NCI-H1092 treated with DMSO at 0.1 percent for 48 hours (cell line): ENCODE measurements around the gene SIL1.
A peak's percentile ranks its signal among the peaks of the same experiment; 100 is the strongest.
"Not testable (repeated sequence)": the region's sequence is repeated elsewhere in the genome, so short reads cannot be mapped to it uniquely, and the experiment has no call there.

Source experiments
- DNase-seq: peaks from one replicate; lab custom pipeline; 2025; lab: John Stamatoyannopoulos, UW

SIL1 gene

DNA sequence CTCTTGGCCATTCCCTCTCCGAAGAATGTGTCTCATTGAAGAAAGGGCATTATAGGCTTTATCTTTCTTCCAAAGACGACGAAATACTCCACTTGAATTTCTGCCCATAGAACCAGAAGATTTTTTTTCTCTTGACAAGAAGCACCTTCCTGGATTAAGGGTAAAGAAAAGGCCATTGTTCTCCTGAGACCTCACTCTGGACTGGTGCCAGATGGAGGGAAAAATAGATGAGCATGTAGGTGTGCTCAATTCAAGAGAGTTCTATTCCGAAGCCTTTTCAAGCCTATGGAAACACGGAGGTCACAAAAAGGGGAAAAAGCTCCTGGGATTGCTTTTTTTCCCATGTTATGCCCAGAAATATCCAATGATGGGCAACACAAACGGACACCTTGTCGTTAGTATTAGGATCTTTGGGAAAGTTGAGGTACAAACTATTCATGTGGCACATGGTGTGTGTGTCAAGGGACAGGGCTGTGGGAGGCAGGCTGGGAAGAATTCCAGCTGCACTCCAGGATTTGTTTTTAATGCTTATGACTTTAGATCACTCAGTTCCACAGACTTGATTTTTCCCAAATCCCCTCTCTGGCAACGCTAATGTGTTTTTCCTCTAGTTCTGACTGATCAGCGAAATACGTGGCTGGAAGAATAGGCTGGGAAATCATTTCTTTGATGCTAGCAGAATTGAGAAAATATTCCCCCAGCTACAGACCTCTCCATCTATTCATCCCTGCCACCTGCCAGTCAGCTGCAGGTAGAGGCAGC is 89.9 kb downstream of the SIL1 start:
- DNase-seq, result peak; percentile 86

DNA sequence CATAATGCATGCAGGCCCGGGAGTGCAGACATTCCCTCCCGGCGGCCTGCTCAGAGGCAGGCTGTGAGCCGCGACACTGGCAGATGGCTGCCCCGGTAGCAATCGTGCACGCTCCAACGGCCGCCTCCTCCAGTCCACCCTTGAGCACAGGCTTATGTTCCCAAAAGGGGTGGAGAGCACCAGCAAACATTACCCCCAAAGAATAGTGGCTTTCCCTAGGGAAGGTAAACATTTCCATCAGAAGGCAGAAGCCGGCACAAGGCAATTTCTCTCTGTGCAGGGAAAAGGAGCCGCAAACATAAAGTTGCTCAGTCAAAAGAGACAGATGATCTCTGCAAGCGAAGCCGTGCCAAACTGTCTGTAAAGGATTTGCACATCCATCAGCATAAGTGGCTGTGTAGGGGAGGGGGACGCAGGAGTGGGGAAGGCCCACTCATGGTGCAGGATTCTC is 92.5 kb downstream of the SIL1 start:
- DNase-seq, result peak; percentile 92

DNA sequence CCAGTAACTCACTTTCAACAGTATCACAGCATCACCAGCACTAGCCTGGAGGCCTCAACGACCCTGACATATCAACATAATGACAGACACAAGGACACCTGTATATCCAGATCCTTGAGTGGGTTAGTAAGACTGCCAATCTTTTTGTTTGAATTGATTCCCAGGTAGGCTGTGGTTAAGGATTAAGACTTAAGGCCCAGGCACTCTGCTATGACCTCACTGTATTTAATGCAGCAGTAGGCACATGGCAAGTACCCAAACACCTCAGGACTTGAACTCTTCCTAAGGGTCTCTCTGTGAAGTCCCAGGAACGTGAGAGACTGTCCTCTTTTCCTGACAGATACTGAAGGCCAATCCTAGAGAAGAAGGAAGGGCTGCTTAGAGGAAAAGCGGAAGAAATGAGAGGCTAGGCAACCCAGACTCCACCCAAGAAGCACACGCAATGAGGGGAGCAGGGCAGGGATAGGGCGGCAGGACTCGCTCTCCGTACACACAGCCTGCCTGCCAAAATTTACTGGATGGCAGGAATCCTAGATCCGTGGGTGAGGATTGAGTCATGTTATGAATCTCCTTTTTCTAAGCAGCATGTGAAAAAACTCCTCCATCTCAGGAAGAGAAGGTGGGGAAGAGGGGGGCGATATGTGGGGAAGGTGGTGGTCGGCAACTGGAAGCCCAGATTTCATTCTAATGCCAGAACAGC is 93.4 kb downstream of the SIL1 start:
- DNase-seq, result peak; percentile 19

DNA sequence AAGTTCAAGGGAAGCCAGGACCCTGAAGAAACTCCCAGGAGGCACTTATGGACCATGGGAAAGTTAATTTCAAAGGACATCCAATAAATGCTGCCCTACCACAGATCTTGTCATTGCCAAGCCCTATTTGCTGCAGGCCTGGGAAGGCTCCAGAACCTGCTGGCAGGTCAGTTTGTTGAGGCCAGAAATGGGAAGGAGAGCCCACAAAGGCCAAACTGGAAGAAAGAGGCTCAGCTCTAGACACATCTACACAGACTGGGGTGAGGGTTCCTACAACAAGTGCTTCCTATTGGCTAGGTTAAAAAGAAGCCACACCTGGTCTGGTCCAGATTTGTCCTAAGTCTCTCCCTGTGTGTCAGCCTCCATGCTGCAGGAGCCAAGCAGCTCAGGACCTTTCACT is 94.4 kb downstream of the SIL1 start:
- no peak for DNase-seq

DNA sequence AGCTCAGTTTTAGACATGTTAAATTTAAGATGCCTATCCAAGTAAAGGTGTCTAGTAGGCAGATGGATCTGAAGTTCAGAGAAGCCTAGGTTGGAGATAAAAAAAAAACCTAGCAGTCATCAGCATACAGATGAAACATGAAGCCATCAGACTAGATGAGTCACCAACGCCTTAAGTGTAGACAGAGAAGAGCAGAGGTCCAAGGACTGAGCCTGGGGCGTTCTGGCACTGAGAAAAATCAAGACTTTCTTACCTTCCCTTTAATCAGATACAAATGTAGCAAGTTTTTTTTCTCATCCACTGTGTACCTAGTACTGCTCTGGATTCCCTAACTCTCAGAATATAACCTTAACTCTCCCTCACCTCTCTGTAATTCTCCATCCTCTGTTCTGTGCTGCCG is 97.3 kb downstream of the SIL1 start:
- no peak for DNase-seq

DNA sequence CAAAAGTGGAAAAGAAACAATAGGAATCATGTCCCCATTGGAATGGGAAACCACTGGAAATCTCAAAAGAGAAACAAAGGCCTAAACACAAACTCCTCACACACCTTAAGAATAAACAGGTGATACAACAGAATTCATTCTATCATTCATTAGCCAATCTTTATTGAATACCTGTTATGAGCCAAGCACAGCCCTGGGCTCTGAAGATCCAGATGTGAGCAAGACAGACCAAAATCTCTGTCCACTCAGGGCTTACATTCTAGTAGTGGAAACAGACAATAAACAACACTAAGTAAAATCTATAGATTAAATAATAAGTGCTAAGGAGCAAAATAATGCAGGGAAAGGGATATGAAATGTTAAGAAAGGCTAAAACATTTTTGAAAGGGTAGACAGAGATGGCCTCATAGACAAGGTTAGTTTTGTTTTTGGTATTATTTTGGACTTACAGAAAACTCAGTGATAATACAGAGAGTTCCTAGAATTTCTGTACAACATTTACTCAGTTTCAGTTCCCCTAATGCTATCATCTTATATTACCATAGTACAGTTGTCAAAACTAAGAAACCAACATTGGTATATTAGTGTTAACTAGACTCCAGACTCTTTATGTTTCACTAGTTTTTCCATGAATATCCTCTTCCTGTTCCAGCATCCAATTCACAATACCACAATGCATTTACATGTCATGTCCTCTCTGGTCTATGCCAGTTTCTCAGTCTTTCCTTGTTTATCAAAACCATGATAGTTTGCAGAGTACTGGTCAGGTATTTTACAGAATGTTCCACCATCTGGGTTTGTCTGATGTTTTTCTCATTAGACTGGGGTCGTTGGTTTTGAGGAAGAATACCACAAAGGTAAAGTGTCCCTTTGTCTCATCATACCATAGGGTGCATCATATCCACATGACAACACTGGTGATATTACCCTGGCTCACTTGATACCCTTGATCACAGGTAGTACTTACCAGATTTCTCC is 103.7 kb downstream of the SIL1 start:
- no peak for DNase-seq

DNA sequence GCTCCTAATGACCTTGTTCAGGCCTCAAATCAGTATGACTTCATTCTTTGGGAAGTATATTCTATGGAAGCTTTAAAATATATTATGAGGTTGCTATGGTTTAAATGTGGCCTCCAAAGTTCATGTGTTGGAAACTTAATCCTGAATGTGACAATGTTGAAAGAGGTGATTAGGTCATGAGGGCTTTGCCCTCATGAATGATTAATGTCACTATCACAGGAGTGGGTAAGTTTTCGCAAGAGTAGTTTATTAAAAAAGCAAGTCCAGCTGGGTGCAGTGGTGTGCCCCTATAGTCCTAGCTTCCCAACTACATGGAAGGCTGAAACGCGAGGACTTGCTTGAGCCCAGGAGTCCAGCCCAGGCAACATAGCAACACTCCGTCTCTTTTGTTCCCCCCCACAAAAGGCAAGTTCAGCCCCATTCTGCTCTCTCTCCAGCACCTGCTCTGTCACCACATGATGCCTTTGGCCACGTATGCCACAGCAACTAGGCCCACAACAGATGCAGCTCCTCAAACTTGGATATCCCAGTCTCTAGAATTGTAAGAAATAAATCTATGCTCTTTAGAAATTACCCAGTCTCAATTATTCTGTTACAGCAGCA is 105.3 kb downstream of the SIL1 start:
- no peak for DNase-seq

DNA sequence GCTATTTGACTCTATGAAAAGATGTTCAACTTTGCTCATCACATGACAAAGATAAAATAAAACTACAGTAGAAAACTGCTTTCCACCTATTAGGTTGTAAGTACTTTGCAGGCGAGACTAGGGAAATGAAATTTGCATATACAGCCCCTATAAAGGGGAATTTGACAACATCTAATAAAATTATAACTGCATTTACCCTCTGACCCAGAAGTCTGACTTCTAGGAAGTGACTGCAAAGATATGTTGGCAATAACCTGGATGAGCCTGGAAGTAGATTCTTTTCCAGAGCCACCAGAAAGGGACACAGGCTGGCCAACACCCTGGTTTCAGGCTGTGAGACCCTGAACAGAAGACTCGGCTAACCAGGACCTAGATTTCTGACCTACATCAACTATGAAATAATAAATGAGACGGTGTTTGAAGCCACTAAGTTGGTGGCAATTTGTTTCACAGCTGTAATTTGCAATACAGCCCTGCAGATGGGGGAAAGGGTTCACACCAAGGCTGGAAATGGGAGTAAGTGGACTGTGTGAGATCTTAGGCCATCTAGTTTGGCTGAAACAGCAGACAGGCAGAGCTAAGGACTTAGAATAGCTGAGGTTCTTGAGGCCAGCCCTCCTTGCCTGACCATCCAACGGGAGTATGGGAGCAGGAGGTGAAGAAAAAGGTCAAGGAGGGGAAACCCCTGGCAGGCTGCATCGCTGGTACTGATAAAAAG is 106.6 kb downstream of the SIL1 start:
- peak; percentile 54 for DNase-seq

DNA sequence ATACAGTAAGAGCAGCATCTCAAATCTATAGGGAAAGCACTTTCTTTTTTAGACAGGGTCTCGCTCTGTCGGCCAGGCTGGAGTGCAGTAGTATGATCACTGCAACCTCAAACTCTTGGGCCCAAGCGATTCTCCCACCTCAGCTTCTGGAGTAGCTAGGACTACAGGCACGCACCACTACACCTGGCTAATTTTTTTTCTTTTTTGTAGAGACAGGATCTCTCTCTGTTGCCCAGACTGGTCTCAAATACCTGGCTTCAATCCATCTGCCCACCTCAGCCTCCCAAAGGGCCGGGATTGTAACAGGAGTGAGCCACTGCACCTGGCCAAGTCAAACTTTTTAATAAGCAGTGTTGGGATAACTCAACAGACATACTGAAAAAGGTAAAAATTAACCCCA is 107.6 kb downstream of the SIL1 start:
- no peak for DNase-seq

DNA sequence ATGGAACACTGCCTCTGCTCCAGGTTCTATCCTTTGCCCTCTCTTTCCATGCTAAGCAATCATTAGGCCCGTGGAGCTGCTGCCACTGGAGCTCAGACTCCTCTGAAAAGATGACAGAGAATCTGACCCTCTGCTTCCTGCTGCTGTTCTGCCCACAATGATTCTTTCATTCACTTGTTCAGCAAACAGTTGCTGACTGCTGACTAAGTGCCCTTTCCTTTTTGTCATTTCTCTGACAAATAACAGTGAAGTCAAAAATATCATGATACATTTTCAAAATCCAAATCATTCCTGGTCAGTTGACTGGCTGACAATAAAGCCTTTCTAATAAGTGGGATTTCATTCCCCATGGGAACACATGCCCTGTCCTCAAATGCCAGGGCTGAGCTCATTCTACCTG is 110.1 kb downstream of the SIL1 start:
- no peak for DNase-seq

DNA sequence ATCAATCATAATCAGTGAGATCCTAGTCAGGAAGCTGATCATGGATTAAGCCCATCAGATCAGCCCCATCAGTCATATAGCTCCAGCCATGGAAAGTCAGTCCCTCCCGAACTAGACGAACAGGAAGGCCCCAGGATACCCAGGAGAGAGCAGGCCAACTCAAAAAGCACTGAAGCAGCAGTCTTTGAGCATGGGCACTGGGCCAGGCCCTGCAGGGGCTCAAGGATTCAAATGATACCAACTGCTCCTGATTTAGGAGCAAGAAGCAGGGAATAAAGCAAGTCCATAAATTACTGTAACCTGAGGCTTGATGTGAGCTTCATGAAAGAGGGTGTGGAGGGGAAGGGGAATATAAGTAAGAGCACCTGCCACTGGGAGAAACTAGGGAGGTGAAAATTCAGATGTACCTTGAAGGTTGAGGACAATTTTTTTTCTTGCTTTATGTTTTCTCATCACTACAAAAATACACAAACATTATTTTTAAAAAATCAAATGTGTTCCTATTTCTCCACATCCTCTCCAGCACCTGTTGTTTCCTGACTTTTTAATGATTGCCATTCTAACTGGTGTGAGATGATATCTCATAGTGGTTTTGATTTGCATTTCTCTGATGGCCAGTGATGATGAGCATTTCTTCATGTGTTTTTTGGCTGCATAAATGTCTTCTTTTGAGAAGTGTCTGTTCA is 115.2 kb downstream of the SIL1 start:
- no peak for DNase-seq

DNA sequence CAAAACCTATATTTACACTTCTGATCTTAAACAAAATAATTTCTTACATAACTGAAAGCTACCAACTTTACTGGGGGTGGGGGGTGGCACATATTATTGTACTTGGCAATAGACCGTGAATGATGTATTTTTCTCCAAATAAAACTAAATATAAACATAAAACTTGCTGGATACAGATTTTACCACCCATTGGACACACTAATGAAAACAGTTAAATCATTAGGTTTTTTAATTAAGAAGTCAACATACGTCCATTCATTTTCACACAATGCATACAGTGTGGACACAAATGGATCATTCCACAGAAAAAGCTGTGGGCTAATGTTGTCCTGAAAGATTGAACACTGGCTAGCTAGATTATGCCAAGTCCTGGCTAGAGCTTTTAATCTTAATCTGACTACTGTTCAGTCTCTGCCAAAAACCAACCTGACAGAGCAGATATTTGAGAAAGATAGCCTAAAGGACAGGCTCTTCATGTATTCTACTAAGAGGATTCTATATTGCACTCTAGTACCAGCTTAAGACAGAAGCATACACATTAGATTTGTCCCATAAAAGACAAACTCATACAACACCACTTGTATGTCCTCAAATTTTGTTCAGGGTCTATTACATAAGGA is 118.1 kb downstream of the SIL1 start:
- DNase-seq, result no peak

DNA sequence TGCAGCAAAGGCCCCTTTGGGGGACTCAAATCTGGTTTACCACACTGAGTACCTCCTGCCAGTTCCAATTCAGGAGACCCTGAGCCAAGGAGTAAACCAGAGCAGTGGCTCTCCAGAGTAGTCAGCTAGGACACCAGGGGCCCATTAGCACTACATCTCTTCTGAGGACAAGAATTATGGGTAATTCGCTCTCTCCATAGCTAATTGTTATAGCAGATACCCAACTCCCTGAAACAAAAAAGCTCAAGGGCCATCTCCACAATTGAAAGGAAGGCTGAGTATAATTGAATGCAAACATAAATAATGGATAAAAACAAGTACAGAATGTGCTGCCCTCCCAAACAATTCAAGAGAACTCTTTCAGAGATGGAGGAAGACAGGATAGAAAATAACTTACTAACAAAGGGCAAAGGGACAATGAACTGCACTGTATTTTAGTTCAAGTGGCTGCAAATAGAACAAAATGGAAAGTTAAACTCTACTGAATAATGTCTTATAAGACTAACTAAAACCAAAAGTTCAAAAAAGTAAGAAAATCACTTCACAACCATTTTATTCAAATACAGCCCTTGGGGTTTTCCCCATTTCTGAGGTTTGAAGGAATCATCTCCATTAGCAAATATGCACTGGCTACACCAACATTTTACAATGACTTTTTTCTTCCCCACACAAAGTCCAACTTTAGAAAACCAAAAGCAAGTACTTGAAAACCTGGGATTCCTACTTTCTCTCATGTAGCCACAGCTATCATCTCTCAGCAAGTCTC is 118.8 kb downstream of the SIL1 start:
- no peak for DNase-seq

DNA sequence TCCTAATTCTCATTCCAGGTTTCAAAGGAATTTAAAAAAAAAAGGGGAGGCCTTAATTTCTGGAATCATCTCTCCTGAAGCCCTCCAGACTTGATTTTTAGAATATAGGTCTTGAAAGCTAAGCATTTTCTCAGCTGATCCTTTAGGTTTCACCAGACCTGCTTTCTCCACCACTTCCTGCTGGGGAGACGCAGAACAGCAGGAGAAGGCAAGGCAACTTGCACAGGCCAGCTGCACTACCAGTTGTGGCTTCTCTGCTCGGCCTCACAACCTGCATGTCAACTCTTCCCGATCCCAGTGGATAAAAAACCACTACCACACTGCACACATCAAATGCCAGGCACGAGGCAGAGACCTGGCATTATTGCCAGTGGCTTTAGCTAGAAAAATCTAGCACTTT is 119.8 kb downstream of the SIL1 start:
- no peak for DNase-seq

DNA sequence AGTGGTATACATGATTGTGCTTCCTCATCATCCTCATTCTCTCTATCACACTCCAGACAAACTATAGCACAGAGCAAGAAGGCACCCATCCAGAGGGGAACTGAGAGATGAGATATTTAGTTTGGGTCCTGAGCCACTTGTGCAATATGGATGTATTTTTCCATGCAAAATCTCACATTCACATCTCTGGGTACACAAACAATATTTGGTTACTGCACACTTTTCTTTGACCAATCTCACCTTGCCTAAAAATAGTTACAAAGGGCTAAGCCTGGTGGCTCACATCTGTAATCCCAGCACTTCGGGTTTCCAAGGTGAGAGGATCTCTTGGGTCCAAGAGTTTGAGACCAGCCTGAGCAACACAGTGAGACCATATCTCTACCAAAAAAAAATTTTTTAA is 120.3 kb downstream of the SIL1 start:
- no peak for DNase-seq

DNA sequence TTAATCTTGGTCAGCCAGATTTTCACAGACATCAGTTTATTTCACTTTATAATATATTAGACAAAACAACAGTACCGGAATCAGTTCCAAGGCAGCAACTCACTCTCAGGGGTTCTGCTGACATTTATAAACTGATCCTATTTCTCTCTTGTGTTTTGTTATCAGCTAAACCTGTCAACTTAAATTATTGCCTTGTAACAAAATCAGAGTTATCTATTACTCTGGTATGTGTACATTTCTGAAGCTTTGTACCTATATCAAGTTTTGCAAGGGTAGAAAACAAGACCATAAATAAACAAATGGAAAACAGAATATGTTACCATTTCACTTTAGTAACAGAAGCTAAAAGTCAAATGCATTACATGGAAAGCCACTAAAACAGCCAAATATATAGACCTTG is 122.1 kb downstream of the SIL1 start:
- DNase-seq, result no peak

DNA sequence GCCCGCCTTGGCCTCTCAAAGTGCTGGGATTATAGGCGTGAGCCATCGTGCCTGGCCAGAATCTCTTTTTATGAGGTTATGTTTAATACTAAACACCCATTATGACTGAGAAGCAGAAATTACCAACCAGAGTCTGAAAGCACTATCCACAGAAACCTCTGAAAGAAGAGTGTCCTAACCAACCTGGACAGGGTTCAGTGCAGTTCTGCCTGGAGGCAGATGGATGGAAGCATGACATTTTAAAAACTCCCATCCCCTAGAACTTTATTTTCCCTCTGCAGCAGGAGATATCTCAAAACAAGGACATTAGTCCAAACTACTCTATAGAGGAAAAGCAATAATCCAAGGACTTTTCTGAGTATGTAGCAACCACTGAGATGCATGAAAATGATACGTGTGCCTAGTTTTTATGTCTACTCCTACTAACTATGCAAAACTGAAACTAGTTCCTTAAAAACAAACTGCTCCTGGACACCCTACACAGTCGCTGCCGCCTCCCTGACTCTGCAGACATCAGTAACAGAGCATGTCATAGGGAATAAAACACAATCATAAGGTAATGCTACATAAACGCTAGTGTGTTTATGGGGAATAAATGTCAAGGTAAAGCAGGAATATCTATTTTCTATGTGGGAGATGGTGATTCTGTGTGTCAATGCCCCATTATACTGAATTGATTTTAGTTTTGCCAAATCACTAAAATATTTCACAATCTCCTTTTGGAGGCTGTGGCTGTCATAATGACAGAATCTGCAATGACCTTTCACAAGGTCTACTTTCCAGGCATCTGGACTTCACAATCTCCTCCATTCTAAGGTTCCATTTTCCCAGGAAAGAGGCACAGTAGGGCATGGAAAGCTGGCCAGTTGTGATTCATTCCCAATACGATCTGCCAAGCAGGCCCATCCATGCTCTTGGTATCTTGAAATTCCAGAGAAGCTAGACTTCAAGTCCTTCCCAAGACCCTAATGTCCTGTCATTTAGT is 122.8 kb downstream of the SIL1 start:
- DNase-seq, result no peak

DNA sequence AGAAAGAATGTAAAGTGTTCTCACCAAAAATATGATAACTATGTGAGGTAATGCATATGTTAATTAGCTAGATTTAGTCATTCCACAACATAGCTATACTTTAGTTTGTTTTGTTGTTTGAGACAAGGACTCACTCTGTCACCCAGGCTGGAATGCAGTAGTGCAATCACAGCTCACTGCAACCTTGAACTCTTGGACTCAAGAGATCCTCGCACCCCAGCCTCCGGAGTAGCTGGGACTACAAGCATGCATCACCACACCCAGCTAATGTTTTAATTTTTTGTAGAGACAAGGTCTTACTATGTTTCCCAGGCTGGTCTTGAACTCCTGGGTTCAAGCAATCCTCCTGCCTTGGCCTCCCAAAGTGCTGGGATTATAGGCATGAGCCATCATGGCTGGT is 124.2 kb downstream of the SIL1 start:
- DNase-seq, result not testable (repeated sequence)
